Tibial nerve (tissue), 3 donors: Measurements from ENCODE around the gene NUP214.

Experiments
- CTCF ChIP-seq, 5 experiments: fragments of 200-600 bp in 3 of 5; fragments of 450-650 bp in 2 of 5; sonication (generic) in 3 of 5; IDR thresholded peaks; one replicate each; pipeline ENCODE4 v1.5.1; 2016 to 2019; ENCODE audit warnings: antibody characterized with exemption in 5 of 5, mild to moderate bottlenecking in 3 of 5, moderate library complexity in 2 of 5
- POLR2A ChIP-seq, 2 donors: fragments of 450-650 bp; IDR thresholded peaks; one replicate each; pipeline ENCODE4 v1.6.1; 2017; ENCODE audit warnings: antibody characterized with exemption in 2 of 2, mild to moderate bottlenecking in 2 of 2, moderate library complexity in 2 of 2

- no peak for TF ChIP-seq CTCF (IDR thresholded peaks at IDR 0.05)
- TF ChIP-seq POLR2A (IDR thresholded peaks at IDR 0.05) = no peak
These were observed 114.0 kb downstream of the NUP214 start for GRCh38 chr9:131239161-131239975.
